K562 (cell line): ENCODE data around the gene GNG14. TPM values are rescaled to one million over a fixed set of nuclear protein-coding genes. Genes with fewer than 3 reads are reported as not detected.

Source experiments
- ARID3A ChIP-seq: IDR thresholded peaks from 2 replicates; pipeline ENCODE4 v1.6.1; 2012; ENCODE audit warnings: low read depth, low read length, improper control_type of control experiment, borderline replicate concordance
- CXXC5 ChIP-seq: fragments of 250-450 bp; sonication (Bioruptor Pico); IDR thresholded peaks from 2 replicates; pipeline ENCODE4 v1.8.0; 2022; ENCODE audit warnings: inconsistent platforms, mild to moderate bottlenecking, moderate library complexity
- HCFC1 ChIP-seq: IDR thresholded peaks from 2 replicates; pipeline ENCODE4 v1.6.1; 2012; ENCODE audit warnings: low read depth, low read length, improper control_type of control experiment
- HNRNPH1 ChIP-seq: fragments of 200-400 bp; formaldehyde crosslinking; optimal IDR thresholded peaks from 2 replicates; pipeline ENCODE3; 2017; ENCODE audit warnings: low read depth, mild to moderate bottlenecking, low read length, moderate library complexity
- MBD1 ChIP-seq: fragments of 250-450 bp; sonication (Bioruptor Pico); IDR thresholded peaks from 2 replicates; pipeline ENCODE4 v1.8.0; 2022; ENCODE audit warnings: inconsistent platforms
- MCM7 ChIP-seq, 2 experiments: fragments of 450-650 bp; IDR thresholded peaks; 2 replicates each; pipeline ENCODE4 v1.6.1; 2016 to 2018
- NFXL1 ChIP-seq: fragments of 450-650 bp; formaldehyde crosslinking; IDR thresholded peaks from 2 replicates; pipeline ENCODE4 v1.4.0; 2021; ENCODE audit warnings: mild to moderate bottlenecking
- PATZ1 ChIP-seq: fragments of 250-450 bp; sonication (Bioruptor Pico); IDR thresholded peaks from 2 replicates; pipeline ENCODE4 v1.5.0; 2020; ENCODE audit warnings: mild to moderate bottlenecking, borderline replicate concordance
- PTRF ChIP-seq: fragments of 450-650 bp; IDR thresholded peaks from 2 replicates; pipeline ENCODE4 v1.6.1; 2016; ENCODE audit warnings: mild to moderate bottlenecking, missing genetic modification characterization, missing compliant biosample characterization
- SMARCB1 ChIP-seq: IDR thresholded peaks from 2 replicates; pipeline ENCODE4 v1.6.1; 2011; ENCODE audit warnings: improper control_type of control experiment, low read depth; ENCODE audit not compliant: insufficient read length
- TRIM24 ChIP-seq, 2 experiments: fragments of 450-650 bp; IDR thresholded peaks; 2 replicates each; pipeline ENCODE4 v1.6.1; 2016
- XRCC4 ChIP-seq: IDR thresholded peaks from one replicate; pipeline ENCODE4 v1.6.1; 2011; ENCODE audit not compliant: insufficient read depth, insufficient read length; ENCODE audit errors: extremely low read depth
- ZFP36 ChIP-seq: fragments of 150-350 bp; IDR thresholded peaks from 2 replicates; pipeline ENCODE4 v1.6.1; 2018; ENCODE audit warnings: low read length, low read depth; ENCODE audit not compliant: partially characterized antibody
- ZMIZ1 ChIP-seq, 2 experiments: fragments of 150-350 bp in 1 of 2; IDR thresholded peaks; 2 replicates each; pipeline ENCODE4 v1.6.1; 2012 to 2016; ENCODE audit warnings: low read depth in 2 of 2, low read length in 2 of 2, mild to moderate bottlenecking in 1 of 2, moderate library complexity in 1 of 2
- ZNF324 ChIP-seq: fragments of 250-450 bp; sonication (Bioruptor Pico); IDR thresholded peaks from 2 replicates; pipeline ENCODE4 v1.4.0; 2020; ENCODE audit warnings: mild to moderate bottlenecking
- ZNF354B ChIP-seq: fragments of 250-450 bp; sonication (Bioruptor Pico); IDR thresholded peaks from 2 replicates; pipeline ENCODE4 v1.4.0; 2020
- ZNF431 ChIP-seq: sonication (generic); formaldehyde crosslinking; IDR thresholded peaks from 2 replicates; pipeline ENCODE4 v1.8.0; 2022; ENCODE audit warnings: mild to moderate bottlenecking, missing genetic modification reagents
- ZNF717 ChIP-seq: fragments of 250-450 bp; sonication (Bioruptor Pico); IDR thresholded peaks from 2 replicates; pipeline ENCODE4 v1.5.0; 2021
- polyA plus RNA-seq, 8 experiments: library from polyadenylated mRNA; depleted of rRNA in 4 of 8; stranded (reverse) in 5 of 8; unstranded in 3 of 8; fragments of >200 nt; fragmentation: Nextera tagmentation in 2 of 8; fragmentation: Illumina TruSeq in 1 of 8; extraction: Ambion mirVana in 2 of 8; extraction: Trizol in 1 of 8; gene quantifications; 2 replicates each; pipeline versions ENCODE4 v1.2.1 to v1.2.3, GENCODE V29; 2011 to 2014; ENCODE audit warnings: inconsistent platforms in 1 of 8, missing spikeins in 1 of 8
- total RNA-seq, 7 experiments: library from RNA; depleted of rRNA in 6 of 7; stranded (reverse); fragments of >200 nt in 6 of 7; fragmentation: Illumina TruSeq in 2 of 7; extraction: Trizol in 2 of 7; gene quantifications; 2 replicates each; pipeline versions ENCODE4 v1.2.1 to v1.2.3, GENCODE V29; 2011 to 2021; ENCODE audit warnings: low replicate concordance in 1 of 7

GNG14 gene
- total and polyA plus RNA-seq, 9 of the 15 experiments (the other 6 are each of a cell fraction or from before 2014, with no cell fraction given): not detected

- no peak for TF ChIP-seq ARID3A
- no peak for TF ChIP-seq XRCC4
- TF ChIP-seq ZNF324 (CRISPR knock-in tag): no peak
- no peak for TF ChIP-seq NFXL1
- TF ChIP-seq SMARCB1: no peak
- peak; percentile 65 for TF ChIP-seq CXXC5 (CRISPR knock-in tag)
- no peak for TF ChIP-seq PATZ1 (CRISPR knock-in tag)
- TF ChIP-seq HNRNPH1: no peak
- no peak for TF ChIP-seq PTRF (tag)
- no peak for TF ChIP-seq MBD1
- TF ChIP-seq ZFP36: no peak
- peak in 1 of 2 experiments; percentile 61; a peak in 1 of 4 replicates for TF ChIP-seq ZMIZ1 (IDR thresholded peaks at IDR 0.05; ENCODE audit: low read depth in 2 of 2, low read length in 2 of 2)
- peak; percentile 83 for TF ChIP-seq HCFC1
- peak; percentile 37 to 100; a peak in 2 of 4 replicates for TF ChIP-seq TRIM24 (IDR thresholded peaks at IDR 0.05)
- TF ChIP-seq ZNF354B: no peak
- no peak for TF ChIP-seq ZNF431 (CRISPR knock-in tag)
- TF ChIP-seq ZNF717 (CRISPR knock-in tag): no peak
- TF ChIP-seq MCM7 (IDR thresholded peaks at IDR 0.05): no peak
Measured at GRCh38 chr19:12669270-12670158, 18.3 kb upstream of the GNG14 start (continued).
